WERI-Rb-1 (cell line): ENCODE results near the gene SLCO2A1.

Source experiments
- DNase-seq: peaks from one replicate; pipeline ENCODE4 v3.0.0-alpha.2; 2020
- H3K27ac ChIP-seq: fragments of 250-450 bp; sonication (Bioruptor Pico); 2 replicates; pipeline ENCODE4 v1.5.1; 2020; ENCODE audit warnings: mild to moderate bottlenecking, moderate library complexity
- H3K27me3 ChIP-seq: fragments of 250-450 bp; sonication (Bioruptor Pico); 2 replicates; pipeline ENCODE4 v1.5.1; 2021; ENCODE audit warnings: mild to moderate bottlenecking, low read depth, moderate library complexity; ENCODE audit not compliant: insufficient read depth, severe bottlenecking
- H3K36me3 ChIP-seq: fragments of 250-450 bp; sonication (Bioruptor Pico); 2 replicates; pipeline ENCODE4 v1.5.1; 2020; ENCODE audit warnings: mild to moderate bottlenecking, moderate library complexity
- H3K4me3 ChIP-seq: 2 replicates; pipeline ENCODE4 v1.5.1; 2011; ENCODE audit warnings: low read depth, mild to moderate bottlenecking, control low read depth, low read length
- H3K9me3 ChIP-seq: fragments of 250-450 bp; sonication (Bioruptor Pico); 2 replicates; pipeline ENCODE4 v1.5.1; 2021; ENCODE audit warnings: mild to moderate bottlenecking, moderate library complexity; ENCODE audit not compliant: severe bottlenecking
- TF ChIP-seq, protein P1 (sequence below): IDR thresholded peaks from 2 replicates; pipeline ENCODE4 v1.5.1; 2011; ENCODE audit warnings: low read depth, mild to moderate bottlenecking, control low read depth, inconsistent platforms, low read length

Gene SLCO2A1

DNA sequence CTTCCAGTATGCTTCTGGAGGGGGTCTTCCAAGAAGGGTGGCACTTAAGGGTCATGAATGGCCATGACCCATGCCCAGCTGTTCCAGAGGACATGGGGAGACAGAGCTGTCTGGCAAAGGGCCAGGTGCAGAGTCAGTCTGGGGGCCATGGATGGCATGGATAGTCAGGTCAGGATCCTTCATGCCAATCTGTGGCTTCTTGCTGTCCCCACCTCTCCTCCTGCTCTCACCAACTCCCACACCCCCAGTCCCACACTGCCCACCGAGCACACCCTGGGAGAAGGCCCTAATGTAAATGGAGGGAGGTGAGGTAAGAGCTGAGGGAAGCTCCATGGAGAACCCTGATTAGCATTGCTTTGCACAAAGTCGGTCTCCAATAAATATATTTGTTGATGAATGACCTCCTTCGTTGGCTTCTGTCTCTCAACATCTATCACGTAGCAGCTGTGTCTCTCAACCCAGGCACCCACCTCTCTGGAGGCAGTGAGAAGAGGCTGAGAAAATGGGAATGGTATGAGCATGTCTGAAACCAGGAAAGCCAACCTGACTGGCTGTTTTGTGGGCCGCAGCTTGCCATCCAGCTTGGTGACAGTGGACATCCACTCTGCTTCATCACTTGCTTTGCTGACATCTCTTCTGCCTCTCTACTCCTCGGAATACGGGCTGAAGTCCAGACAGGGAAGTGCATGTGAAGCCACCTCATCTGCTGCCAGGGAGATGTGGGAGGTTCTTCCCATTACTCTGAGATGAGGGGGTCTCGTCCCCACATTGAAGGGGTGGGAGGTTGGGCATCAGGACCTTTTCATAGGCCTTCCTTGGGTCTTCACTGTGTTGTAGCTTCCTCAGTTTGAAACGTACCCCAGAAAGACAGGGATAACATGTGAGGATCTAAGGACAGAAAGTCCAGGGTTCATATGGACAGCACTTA is 96.4 kb downstream of the SLCO2A1 start:
- Histone ChIP-seq H3K27me3 (peaks cover 6% of the 10 kb centered on the region), H3K9me3 (no peaks in the 10 kb centered on the region), H3K27ac (no peak overlapping the region), H3K4me3 (no peak overlapping the region), H3K36me3 (no peaks in the 10 kb centered on the region)
- no peak for DNase-seq
- TF ChIP-seq, protein P1, sequence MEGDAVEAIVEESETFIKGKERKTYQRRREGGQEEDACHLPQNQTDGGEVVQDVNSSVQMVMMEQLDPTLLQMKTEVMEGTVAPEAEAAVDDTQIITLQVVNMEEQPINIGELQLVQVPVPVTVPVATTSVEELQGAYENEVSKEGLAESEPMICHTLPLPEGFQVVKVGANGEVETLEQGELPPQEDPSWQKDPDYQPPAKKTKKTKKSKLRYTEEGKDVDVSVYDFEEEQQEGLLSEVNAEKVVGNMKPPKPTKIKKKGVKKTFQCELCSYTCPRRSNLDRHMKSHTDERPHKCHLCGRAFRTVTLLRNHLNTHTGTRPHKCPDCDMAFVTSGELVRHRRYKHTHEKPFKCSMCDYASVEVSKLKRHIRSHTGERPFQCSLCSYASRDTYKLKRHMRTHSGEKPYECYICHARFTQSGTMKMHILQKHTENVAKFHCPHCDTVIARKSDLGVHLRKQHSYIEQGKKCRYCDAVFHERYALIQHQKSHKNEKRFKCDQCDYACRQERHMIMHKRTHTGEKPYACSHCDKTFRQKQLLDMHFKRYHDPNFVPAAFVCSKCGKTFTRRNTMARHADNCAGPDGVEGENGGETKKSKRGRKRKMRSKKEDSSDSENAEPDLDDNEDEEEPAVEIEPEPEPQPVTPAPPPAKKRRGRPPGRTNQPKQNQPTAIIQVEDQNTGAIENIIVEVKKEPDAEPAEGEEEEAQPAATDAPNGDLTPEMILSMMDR: no peak

DNA sequence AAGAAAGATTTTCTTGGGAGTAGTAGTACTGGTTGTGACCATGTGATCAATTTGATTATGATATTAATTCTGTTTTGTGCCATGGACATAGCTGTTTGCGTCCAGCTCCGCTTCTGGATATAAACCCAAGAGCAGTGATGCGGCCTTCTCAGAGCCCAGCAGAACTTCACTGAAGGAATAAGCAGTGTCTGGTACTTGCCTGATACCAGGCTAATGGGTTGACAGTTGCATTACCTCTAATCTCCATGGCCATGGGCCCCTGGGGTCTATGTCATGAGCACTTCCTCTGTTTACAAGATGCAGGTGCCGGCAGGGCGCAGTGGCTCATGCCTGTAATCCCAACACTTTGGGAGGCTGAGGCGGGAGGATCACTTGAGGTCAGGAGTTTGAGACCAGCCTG is 97.7 kb downstream of the SLCO2A1 start:
- H3K4me3 ChIP-seq: no peak overlapping the region
- DNase-seq: no peak
- TF ChIP-seq, protein P1: no peak
- no peaks in the 10 kb centered on the region for H3K36me3 ChIP-seq
- H3K9me3 ChIP-seq: no peaks in the 10 kb centered on the region
- H3K27me3 ChIP-seq: peaks cover 14% of the 10 kb centered on the region
- no peak overlapping the region for H3K27ac ChIP-seq

DNA sequence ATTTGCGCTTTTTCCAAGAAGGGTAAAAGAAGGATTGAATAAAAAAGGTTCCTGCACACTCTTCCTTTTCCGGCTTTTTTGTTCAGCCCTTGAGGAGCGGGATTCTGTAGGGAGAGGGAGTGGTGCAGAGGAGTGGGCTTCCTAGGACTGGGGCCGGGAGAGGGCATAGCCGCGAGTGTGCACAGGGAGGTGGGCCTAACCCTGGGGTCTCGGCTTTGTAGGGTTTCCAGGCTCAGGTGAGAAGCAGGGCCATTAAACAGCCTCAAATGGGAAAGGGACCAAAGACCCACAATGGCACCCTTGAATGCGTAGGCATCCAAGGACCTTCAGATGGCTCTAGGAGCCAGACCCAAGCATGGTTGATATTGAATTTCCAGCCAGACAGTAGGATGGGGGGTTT is 98.6 kb downstream of the SLCO2A1 start:
- Histone ChIP-seq H3K27ac (no peak overlapping the region), H3K4me3 (no peak overlapping the region), H3K27me3 (peaks cover 17% of the 10 kb centered on the region), H3K36me3 (no peaks in the 10 kb centered on the region), H3K9me3 (no peaks in the 10 kb centered on the region)
- TF ChIP-seq, protein P1: no peak
- DNase-seq: no peak

DNA sequence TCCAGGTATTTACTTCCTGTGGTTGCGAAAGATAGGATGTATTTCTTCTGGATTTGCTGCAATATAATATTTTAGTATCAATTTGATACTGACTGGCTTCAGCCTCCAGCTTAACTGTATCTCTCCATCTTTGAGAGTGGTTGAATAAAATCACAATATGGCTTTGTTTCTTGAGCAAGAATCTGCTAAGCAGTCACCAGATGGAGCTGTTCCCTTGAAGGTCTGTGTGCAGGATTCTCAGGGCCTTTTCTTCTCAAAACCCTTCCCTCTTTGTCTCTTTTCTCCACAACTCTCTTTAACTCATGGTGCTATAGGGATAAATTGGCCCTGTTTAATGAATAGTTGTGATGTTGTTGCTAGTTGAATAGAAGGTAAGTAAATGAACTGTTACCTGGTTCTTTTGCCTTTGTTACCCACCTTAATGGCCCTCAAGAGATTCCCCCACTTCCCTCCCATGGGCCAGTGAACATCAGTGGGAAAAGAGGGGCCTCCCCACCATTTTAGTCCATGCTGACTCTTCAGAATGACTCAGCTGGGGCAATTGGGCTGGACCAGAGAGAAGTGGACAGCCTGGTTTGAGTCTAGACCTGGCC is 99.3 kb downstream of the SLCO2A1 start:
- H3K36me3 ChIP-seq: no peaks in the 10 kb centered on the region
- no peak for DNase-seq
- TF ChIP-seq, protein P1: peak; percentile 67
- H3K27me3 ChIP-seq: peaks cover 17% of the 10 kb centered on the region
- H3K4me3 ChIP-seq: no peak overlapping the region
- H3K27ac ChIP-seq: no peak overlapping the region
- H3K9me3 ChIP-seq: no peaks in the 10 kb centered on the region

DNA sequence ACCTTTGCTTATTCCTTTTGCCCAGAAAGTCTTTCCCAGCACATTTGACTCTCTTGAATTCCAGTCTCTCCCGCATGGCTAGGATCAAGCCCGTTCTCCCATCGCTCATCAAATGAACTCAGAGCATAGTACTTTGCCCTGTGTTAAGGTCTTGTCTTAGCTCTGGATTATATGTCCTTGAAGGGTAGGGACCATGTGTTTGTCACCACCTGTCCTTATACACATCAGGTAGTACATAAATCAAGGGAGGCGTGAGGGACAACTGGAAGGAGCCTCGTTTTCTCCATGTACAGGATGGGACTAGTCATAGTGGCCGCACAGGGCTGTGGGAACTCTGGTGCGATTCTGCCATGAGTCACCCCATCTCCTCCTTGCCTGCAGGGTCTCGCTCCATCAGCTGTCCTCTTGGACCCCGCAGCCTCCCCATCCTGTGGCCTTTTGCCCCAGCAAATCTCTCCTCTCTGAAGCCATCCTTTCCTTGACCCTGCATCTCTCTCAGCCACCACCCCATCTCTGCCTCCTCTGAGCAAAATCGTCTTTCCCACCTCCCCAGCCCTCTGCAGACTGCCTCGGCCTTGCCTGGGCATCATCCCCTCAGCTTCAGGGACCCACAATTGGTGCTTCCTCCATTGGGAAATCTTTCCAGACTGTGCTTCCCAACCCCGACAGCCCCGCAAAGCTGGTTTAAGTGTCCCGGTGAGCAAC is 100.7 kb downstream of the SLCO2A1 start:
- no peak overlapping the region for H3K27ac ChIP-seq
- H3K36me3 ChIP-seq: no peaks in the 10 kb centered on the region
- no peaks in the 10 kb centered on the region for H3K9me3 ChIP-seq
- TF ChIP-seq, protein P1: no peak
- H3K27me3 ChIP-seq: peaks cover 17% of the 10 kb centered on the region
- H3K4me3 ChIP-seq: no peak overlapping the region
- no peak for DNase-seq
